Measurements from ENCODE around the gene BET1L.
A peak's percentile ranks its signal among the peaks of the same experiment; 100 is the strongest.

The BET1L gene

GRCh38 chr11:205221-206001 is 1.8 kb downstream of the BET1L start:
- Histone ChIP-seq H3K4me1 (ENCODE audit: control insufficient read depth, insufficient read depth, low read length) (peaks cover 29% of the 10 kb centered on the region), H3K9me3 (ENCODE audit: control insufficient read depth, low read length) (no peaks in the 10 kb centered on the region), H3K9ac (ENCODE audit: low read length) (peak overlapping the region; percentile 97), H3K36me3 (ENCODE audit: control insufficient read depth, insufficient read depth, low read length) (peaks cover 13% of the 10 kb centered on the region), H3K4me3 (ENCODE audit: low read length) (no peak overlapping the region), H3K27me3 (ENCODE audit: control insufficient read depth, insufficient read depth, low read length) (no peaks in the 10 kb centered on the region)

- no peaks in the 10 kb centered on the region for H3K9me3 ChIP-seq (ENCODE audit: control insufficient read depth, low read length)
Observed at GRCh38 chr11:204587-205109, 2.6 kb downstream of the BET1L start.

DNA sequence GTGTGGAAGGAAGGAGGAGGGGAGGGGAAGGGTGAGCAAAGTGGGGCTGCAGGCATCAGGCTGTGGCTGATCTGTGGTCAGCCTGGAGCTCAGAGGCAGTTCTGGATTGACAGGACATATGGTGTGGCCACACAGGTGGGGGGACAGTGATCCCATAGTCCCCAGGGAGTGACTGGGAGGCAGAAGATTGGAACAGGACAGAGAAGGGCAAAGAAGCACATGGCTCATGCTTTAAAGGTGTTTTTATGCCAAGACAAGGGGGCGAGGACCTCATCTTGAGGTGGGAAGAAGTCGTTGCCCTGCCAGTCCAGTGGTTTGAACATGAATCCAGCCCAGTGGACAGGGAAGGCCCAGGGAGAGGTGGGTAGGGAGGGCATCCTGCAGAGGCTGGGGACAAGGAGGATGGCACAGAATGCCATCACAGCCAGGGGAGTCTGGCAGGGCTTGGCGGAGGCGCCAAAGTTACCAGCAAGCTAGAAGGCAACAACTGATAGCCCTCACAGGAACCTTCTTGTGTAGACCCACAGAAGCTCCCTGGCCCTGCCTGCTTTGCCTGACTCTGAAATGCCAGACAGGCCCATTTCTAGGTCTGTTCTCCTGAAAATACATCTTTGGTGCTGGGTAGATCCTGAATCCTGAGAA is 3.1 kb downstream of the BET1L start:
- Histone ChIP-seq H3K4me3 (ENCODE audit: low read length) (no peak overlapping the region), H3K36me3 (ENCODE audit: control insufficient read depth, insufficient read depth, low read length) (peaks cover 5% of the 10 kb centered on the region), H3K4me1 (ENCODE audit: control insufficient read depth, insufficient read depth, low read length) (peaks cover 15% of the 10 kb centered on the region), H3K9ac (ENCODE audit: low read length) (no peak overlapping the region), H3K27me3 (ENCODE audit: control insufficient read depth, insufficient read depth, low read length) (no peaks in the 10 kb centered on the region), H3K9me3 (ENCODE audit: control insufficient read depth, low read length) (no peaks in the 10 kb centered on the region)

More at GRCh38 chr11:204587-205109, 2.6 kb downstream of the BET1L start:
- Histone ChIP-seq H3K9ac (ENCODE audit: low read length) (no peak overlapping the region), H3K36me3 (ENCODE audit: control insufficient read depth, insufficient read depth, low read length) (peaks cover 6% of the 10 kb centered on the region), H3K27me3 (ENCODE audit: control insufficient read depth, insufficient read depth, low read length) (no peaks in the 10 kb centered on the region), H3K4me3 (ENCODE audit: low read length) (no peak overlapping the region), H3K4me1 (ENCODE audit: control insufficient read depth, insufficient read depth, low read length) (peaks cover 21% of the 10 kb centered on the region)

DNA sequence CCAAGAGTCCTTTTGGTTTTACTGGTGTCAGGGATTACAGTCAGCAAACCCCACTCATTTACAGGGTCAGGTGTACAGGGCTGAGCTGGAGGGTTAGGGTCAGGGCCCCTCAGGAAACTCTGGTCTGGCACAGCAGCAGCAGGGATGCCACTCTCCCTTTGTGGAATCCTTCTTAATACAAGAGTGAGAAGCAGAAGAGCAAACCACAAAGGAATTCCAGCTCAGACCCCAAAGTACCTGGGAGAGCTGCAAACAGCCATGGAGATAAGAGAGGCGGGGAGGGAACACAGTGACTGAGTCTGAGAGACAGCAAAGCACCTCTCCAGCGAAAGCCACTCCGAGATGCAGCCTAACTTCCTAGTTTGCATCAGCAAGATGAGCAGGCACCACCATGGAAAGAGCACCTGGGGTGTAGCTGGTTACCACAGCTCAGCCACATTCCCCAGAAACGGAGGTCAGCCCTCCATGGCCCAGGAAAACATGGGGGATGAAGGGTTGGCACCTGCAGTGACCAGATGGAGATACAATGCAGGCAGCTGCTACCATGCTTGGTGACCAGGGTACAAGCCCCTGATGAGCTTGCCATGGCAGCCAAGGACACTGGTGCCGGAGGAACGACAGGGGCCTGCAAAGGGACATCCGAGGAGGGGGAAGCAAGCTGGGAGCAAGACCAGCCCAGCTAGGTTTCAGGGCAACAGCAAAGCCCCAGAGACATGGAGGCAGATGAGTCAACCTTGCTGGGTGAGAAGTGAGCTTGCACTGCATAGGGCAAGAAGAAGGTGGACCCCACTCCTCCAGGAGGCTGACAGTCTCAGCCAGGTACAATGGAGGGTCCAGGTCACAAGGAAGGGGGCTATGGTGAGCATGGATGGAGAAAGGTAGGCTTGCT is 3.9 kb downstream of the BET1L start:
- Histone ChIP-seq H3K9ac (ENCODE audit: low read length) (no peak overlapping the region), H3K9me3 (ENCODE audit: control insufficient read depth, low read length) (no peaks in the 10 kb centered on the region), H3K4me1 (ENCODE audit: control insufficient read depth, insufficient read depth, low read length) (peaks cover 15% of the 10 kb centered on the region), H3K27me3 (ENCODE audit: control insufficient read depth, insufficient read depth, low read length) (no peaks in the 10 kb centered on the region), H3K4me3 (ENCODE audit: low read length) (no peak overlapping the region), H3K36me3 (ENCODE audit: control insufficient read depth, insufficient read depth, low read length) (peaks cover 5% of the 10 kb centered on the region)

DNA sequence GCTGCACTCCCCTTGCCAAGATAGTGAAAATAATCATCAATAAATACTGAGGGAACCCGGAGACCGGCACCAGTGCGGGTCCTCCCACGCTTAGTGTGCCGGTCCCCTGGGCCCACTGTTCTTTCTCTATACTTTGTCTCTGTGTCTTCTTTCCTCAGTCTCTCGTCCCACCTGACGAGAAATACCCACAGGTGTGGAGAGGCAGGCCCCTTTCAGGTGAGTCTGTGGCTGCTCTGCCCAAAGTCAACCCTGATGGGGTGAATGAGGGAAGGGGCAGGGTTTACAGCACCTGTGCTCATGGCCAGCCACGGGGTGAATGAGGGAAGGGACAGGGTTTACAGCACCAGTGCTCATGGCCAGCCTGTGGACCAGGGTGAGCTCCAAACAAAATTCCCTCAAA is 4.7 kb downstream of the BET1L start:
- Histone ChIP-seq H3K4me1 (ENCODE audit: control insufficient read depth, insufficient read depth, low read length) (peaks cover 15% of the 10 kb centered on the region), H3K27me3 (ENCODE audit: control insufficient read depth, insufficient read depth, low read length) (no peaks in the 10 kb centered on the region), H3K4me3 (ENCODE audit: low read length) (no peak overlapping the region), H3K36me3 (ENCODE audit: control insufficient read depth, insufficient read depth, low read length) (peaks cover 5% of the 10 kb centered on the region), H3K9ac (ENCODE audit: low read length) (no peak overlapping the region), H3K9me3 (ENCODE audit: control insufficient read depth, low read length) (no peaks in the 10 kb centered on the region)

DNA sequence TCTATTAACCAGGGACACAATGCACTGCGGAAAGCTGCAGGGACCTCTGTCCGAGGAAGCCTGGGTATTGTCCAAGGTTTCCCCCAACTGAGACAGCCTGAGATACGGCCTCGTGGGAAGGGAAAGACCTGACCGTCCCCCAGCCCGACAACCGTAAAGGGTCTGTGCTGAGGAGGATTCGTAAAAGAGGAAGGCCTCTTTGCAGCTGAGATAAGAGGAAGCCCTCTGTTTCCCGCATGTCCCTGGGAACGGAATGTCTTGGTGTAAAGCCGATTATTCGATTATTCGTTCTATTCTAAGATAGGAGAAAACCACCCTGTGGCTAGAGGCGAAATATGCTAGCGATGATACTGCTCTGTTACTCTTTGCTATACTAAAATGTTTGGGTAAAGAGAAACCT is 5.2 kb downstream of the BET1L start:
- Histone ChIP-seq H3K27me3 (ENCODE audit: control insufficient read depth, insufficient read depth, low read length) (no peaks in the 10 kb centered on the region), H3K9ac (ENCODE audit: low read length) (no peak overlapping the region), H3K4me3 (ENCODE audit: low read length) (no peak overlapping the region), H3K4me1 (ENCODE audit: control insufficient read depth, insufficient read depth, low read length) (peaks cover 15% of the 10 kb centered on the region), H3K9me3 (ENCODE audit: control insufficient read depth, low read length) (no peaks in the 10 kb centered on the region), H3K36me3 (ENCODE audit: control insufficient read depth, insufficient read depth, low read length) (peaks cover 5% of the 10 kb centered on the region)

- H3K27me3 ChIP-seq (ENCODE audit: control insufficient read depth, insufficient read depth, low read length): no peaks in the 10 kb centered on the region
- H3K36me3 ChIP-seq (ENCODE audit: control insufficient read depth, insufficient read depth, low read length): peaks cover 5% of the 10 kb centered on the region
- H3K9ac ChIP-seq (ENCODE audit: low read length): no peak overlapping the region
- H3K4me1 ChIP-seq (ENCODE audit: control insufficient read depth, insufficient read depth, low read length): peaks cover 5% of the 10 kb centered on the region
- H3K9me3 ChIP-seq (ENCODE audit: control insufficient read depth, low read length): no peaks in the 10 kb centered on the region
- no peak overlapping the region for H3K4me3 ChIP-seq (ENCODE audit: low read length)
Observed at GRCh38 chr11:200224-201003, 6.8 kb downstream of the BET1L start.

GRCh38 chr11:199782-200181 is 7.4 kb downstream of the BET1L start:
- Histone ChIP-seq H3K9ac (ENCODE audit: low read length) (no peak overlapping the region), H3K9me3 (ENCODE audit: control insufficient read depth, low read length) (no peaks in the 10 kb centered on the region), H3K4me1 (ENCODE audit: control insufficient read depth, insufficient read depth, low read length) (no peaks in the 10 kb centered on the region), H3K27me3 (ENCODE audit: control insufficient read depth, insufficient read depth, low read length) (no peaks in the 10 kb centered on the region), H3K4me3 (ENCODE audit: low read length) (no peak overlapping the region), H3K36me3 (ENCODE audit: control insufficient read depth, insufficient read depth, low read length) (peaks cover 5% of the 10 kb centered on the region)

GRCh38 chr11:199004-199581 is 8.1 kb downstream of the BET1L start:
- H3K9ac ChIP-seq (ENCODE audit: low read length): no peak overlapping the region
- no peaks in the 10 kb centered on the region for H3K27me3 ChIP-seq (ENCODE audit: control insufficient read depth, insufficient read depth, low read length)
- no peaks in the 10 kb centered on the region for H3K4me1 ChIP-seq (ENCODE audit: control insufficient read depth, insufficient read depth, low read length)
- H3K36me3 ChIP-seq (ENCODE audit: control insufficient read depth, insufficient read depth, low read length): peaks cover 5% of the 10 kb centered on the region
- H3K4me3 ChIP-seq (ENCODE audit: low read length): no peak overlapping the region
- H3K9me3 ChIP-seq (ENCODE audit: control insufficient read depth, low read length): no peaks in the 10 kb centered on the region

GRCh38 chr11:198236-198806 is 8.9 kb downstream of the BET1L start:
- Histone ChIP-seq H3K9me3 (ENCODE audit: control insufficient read depth, low read length) (no peaks in the 10 kb centered on the region), H3K9ac (ENCODE audit: low read length) (no peak overlapping the region), H3K4me3 (ENCODE audit: low read length) (no peak overlapping the region), H3K36me3 (ENCODE audit: control insufficient read depth, insufficient read depth, low read length) (peaks cover 1% of the 10 kb centered on the region), H3K4me1 (ENCODE audit: control insufficient read depth, insufficient read depth, low read length) (no peaks in the 10 kb centered on the region), H3K27me3 (ENCODE audit: control insufficient read depth, insufficient read depth, low read length) (no peaks in the 10 kb centered on the region)

- H3K9ac ChIP-seq (ENCODE audit: low read length): no peak overlapping the region
- no peak overlapping the region for H3K4me3 ChIP-seq (ENCODE audit: low read length)
- H3K4me1 ChIP-seq (ENCODE audit: control insufficient read depth, insufficient read depth, low read length): no peaks in the 10 kb centered on the region
- H3K27me3 ChIP-seq (ENCODE audit: control insufficient read depth, insufficient read depth, low read length): no peaks in the 10 kb centered on the region
- H3K9me3 ChIP-seq (ENCODE audit: control insufficient read depth, low read length): no peaks in the 10 kb centered on the region
- no peaks in the 10 kb centered on the region for H3K36me3 ChIP-seq (ENCODE audit: control insufficient read depth, insufficient read depth, low read length)
Observed at GRCh38 chr11:197741-198235, 9.4 kb downstream of the BET1L start.
